Measurements from ENCODE around the gene PIGL.
"Not testable (repeated sequence)": the region's sequence is repeated elsewhere in the genome, so short reads cannot be mapped to it uniquely, and the experiment has no call there.

The PIGL gene

DNA sequence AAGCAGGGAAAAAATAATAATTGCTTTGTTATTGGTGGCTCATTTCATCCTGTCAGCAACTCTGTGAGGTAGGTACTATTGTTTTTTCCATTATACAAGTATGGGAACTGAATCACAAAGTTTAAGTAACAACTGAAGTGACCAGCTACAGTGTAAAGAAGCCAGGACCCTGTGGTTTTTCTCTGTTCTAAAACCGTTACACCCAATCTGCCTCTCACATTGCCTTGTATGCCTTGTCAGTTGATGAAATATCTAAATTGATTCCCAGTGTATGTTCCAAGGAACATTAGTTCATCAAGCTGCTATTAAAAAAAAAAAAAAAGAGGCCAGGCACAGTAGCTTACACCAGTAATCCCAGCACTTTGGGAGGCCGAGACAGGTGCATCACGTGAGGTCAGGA is 5.4 kb downstream of the PIGL start:
- DNase-seq, result no peak

DNA sequence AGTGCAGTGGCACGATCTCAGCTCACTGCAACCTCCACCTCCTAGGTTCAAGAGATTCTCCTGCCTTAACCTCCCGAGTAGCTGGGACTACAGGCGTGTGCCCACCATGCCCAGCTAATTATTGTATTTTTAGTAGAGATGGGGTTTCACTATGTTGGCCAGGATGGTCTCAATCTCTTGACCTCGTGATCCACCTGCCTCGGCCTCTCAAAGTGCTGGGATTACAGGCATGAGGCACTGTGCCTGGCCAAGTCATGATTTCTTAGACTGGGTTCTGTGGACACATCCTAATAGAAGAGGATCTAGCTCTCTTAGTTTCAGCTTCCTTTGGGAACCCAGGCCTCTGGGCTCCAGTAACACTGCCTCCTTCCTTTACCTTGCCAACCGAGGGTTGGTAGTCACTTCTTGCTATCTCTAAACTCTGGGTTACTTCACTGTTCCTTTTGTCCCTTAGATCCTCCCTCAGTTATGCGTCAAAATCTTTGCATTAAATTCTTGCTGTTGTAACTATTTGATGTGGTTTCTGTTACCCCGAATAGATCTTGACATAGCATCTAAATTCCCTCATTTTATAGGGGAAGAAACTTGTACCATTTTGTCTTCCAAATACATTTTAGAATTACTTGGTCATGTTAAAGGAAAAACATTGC is 13.0 kb downstream of the PIGL start:
- DNase-seq, result not testable (repeated sequence)

DNA sequence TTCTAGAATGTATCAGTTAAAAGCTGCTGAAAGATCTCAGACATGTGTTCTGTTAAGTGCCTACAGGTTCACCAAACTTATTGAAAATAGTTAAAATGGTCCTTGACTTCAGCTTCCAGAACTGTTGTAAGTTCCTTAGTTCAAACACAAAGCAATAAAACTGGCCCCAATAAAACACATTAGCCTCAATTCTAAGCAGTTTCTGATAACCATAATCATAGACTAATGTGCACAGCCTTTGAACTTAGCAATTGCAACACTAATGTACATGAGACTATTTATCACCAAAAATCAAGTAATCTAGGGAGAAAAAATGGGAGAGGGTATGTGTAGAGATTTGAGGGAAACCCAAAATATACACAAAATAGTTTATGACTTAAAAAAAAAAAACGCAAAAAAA is 15.4 kb downstream of the PIGL start:
- DNase-seq, result no peak

GRCh38 chr17:16239931-16240330 is 22.9 kb downstream of the PIGL start:
- DNase-seq, result no peak

GRCh38 chr17:16241906-16242399 is 24.9 kb downstream of the PIGL start:
- DNase-seq, result no peak

GRCh38 chr17:16243385-16243784 is 26.4 kb downstream of the PIGL start:
- DNase-seq, result no peak

DNA sequence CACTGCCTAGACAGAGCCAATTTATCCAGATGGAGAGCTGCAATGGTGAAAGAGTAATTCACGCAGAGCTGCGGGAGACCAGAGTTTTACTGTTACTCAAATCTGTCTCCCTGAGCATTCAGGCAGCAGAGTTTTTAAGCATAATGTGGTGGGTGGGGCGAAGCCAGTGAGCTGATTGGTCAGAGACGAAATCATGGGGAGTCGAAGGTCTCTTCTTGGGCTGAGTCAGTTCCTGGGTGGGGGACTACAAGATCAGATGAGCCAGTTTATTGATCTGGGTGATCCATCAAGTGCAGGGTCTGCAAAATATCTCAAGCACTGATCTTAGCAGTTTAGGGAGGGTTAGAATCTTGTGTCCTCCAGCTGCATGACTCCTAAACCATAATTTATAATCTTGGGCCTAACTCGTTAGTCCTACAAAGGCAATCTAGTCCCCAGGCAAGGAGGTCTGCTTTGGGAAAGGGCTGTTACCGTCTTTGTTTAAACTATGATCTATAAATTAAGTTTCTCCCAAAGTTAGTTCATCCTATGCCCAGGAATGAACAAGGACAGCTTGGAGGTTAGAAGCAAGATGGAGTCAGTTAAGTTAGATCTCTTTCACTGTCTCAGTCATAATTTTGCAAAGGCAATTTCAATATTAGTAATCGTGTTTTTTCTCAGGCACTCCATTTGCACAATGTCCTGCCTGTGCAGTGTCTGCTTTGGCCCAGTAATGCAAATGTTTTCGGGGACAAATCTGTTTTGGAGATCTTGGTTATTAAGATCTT is 27.0 kb downstream of the PIGL start:
- DNase-seq, result no peak

GRCh38 chr17:16247586-16247984 is 30.6 kb downstream of the PIGL start:
- no peak for DNase-seq

- no peak for DNase-seq
These were observed 33.6 kb downstream of the PIGL start for GRCh38 chr17:16250635-16251034.

- DNase-seq, result no peak
These were observed 34.0 kb downstream of the PIGL start for GRCh38 chr17:16251043-16251442.

- no peak for DNase-seq
These were observed 34.5 kb downstream of the PIGL start for GRCh38 chr17:16251556-16251955.

DNA sequence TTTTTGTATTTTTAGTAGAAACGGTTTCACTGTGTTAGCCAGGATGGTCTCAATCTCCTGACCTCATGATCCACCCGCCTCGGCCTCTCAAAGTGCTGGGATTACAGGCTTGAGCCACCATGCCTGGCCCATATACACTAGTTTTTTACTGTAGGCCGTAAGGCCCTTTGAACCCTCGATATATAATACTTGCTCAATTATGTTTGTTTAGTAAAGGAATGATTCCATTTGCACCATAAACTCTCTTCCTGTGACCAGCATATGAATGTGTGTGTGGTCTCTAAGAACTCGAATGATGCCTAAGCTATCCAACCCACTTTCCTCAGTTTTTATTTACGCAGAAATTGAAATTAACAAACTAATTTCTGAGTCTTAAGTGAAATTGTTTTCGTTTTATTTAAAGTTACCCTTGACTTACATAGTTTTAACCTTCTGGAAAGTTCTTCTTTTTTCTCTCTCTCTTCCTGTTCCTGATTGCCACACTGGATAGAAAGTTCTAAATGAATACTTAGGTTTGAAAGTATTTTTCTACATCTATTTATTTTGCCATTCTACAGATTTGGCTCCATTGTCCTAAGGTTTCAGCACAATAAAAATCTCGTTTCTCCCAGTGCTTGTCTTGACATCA is 37.9 kb downstream of the PIGL start:
- no peak for DNase-seq

DNA sequence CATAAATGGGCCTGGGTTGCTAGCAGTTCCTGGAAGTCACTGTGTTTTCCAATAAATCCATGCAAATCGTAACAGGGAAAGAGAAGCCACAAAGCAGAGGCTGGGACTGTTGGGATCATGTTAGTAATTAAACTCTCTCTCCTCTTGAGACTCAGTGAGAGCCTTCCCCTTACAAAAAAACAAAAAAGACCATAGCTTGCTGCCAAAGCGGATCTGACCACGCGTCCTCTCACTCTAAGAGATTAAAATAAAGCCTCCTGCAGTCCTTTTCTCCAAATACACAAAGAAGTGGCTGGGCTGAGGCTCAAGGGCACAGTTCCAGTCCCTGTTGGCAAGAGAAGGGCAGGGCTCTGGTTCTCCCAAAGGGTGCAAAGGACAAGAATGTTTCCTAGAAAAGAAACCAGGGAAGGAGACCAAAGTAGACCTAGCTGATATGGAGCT is 38.5 kb downstream of the PIGL start:
- DNase-seq, result peak; percentile 50

GRCh38 chr17:16258901-16259300 is 41.9 kb downstream of the PIGL start:
- no peak for DNase-seq

DNA sequence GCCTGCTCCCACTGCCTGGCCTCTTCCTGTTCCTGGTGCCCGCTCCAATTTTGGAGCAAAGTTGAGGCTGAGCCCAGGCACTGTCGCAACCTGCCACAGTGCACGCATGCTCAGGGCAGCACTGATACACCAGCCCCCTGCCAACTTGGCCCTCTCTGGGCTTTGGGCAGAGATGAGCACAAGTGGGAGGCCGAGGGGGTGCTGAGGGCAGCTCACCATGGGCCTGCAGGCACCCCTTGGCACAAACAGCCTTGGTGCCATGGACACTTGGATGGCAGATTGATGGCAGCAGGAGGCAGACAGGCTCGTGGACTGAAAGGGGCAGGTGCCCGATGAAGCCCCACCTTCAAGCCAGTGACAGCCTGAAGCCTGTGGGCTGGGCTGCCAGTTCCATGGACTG is 42.9 kb downstream of the PIGL start:
- DNase-seq, result peak; percentile 33

DNA sequence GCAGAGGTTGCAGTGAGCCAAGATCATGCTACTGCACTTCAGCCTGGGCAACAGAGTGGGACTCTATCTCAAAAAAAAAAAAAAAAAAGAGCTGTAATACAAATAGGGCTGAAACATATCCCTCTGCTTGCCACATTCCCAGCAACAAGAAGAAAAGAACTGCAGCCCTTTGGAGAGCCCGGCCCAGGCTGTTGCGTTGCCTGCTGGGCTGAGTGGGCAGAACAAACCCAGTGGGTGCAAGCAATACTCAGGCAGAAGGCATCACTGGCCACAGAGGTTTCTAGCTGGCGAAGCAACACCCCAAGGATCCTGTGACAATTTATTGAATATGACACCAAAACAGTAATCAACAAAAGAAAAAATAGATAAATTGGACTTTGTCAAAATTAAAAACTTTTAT is 44.0 kb downstream of the PIGL start:
- no peak for DNase-seq

DNA sequence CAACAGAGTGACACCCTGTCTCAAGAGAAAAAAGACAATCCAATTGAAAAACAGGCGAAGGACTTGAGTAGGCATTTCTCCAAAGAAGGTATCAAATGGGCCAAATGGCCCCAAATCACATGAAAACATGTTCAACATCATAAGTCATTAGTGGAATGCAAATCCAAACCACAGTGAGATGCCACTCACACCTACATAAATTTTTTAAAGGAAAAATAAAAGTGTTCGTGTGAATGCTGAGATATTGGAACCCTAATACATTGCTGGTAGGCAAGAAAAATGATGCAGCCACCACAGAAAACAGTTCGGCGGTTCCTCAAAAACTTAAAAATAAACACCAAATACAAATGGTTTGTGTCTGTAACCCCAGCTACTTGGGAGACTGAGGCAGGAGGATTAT is 45.2 kb downstream of the PIGL start:
- no peak for DNase-seq

DNA sequence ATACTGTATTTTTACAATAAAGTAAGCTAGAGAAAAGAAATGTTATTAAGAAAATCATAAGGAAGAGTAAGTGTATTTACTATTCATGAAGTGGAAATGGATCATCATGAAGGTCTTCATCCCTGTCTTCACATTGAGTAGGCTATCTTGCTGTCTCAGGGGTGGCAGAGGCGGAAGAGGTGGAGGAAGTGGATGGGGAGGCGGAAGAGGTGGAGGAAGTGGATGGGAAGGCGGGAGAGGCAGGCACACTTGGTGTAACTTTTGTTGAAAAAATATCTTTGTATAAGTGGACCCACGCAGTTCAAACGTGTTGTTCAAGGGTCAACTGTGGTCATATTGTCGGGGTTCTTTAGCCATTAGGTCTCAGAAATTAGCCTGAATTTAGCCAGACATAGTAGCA is 50.2 kb downstream of the PIGL start:
- DNase-seq, result no peak

DNA sequence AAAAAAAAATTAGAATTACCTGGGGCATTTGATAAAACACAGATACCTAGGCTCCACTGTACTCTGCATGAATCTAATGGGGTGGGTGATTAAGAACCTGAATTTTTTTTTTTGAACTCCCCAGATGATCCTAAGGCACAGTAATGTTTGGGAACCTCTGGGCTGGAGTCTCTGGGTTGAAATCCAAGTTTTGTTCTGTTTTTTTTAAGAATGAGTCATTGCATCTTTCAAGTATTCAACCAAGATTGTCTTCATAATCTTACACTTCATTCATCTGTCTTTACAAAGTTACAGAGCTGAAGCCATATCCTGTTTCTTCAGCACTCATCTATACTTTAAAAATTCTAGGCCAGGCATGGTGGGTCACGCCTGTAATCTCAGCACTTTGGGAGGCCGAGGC is 52.6 kb downstream of the PIGL start:
- no peak for DNase-seq

GRCh38 chr17:16272111-16272840 is 55.3 kb downstream of the PIGL start:
- DNase-seq, result no peak

- DNase-seq, result no peak
These were observed 56.5 kb downstream of the PIGL start for GRCh38 chr17:16273499-16273898.

DNA sequence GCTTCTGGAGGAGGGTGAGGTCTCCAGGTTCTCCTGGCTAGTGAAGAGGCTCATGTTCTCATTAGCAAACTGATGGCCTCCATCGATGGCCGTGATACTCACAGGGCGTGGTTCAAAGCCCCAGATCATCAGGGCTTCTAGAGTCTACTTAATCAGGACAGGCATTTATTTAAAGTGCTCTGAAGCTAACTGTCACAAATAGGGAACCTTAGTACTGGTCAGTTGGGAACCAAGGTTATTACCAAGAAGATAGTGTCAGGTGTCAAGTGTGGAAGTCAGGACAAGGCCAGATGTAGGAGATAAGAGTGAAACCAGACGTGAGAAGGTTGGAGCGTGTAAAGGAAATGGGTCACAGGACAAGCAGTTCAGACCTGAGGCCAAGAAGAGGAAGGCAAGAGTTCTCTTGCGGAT is 56.9 kb downstream of the PIGL start:
- DNase-seq, result no peak

GRCh38 chr17:16275024-16275423 is 58.0 kb downstream of the PIGL start:
- no peak for DNase-seq

Data from femur (tissue), 1 donor.